Activated B cell treated with CpG ODN at 0.5 μM for 24 hours (primary cell): ENCODE results near the gene SPESP1. TPM values are rescaled to one million over a fixed set of nuclear protein-coding genes. Genes with fewer than 3 reads are reported as not detected.

Experiments
- ATAC-seq: fragments of 200-7000 bp; cut with Tn5 transposase; one replicate; pipeline ENCODE4 v1.10.0; 2021; ENCODE audit warnings: low read depth, mild to moderate bottlenecking, moderate library complexity
- CTCF ChIA-PET: fragments of 350-600 bp; sonication (Branson Sonifier 250); formaldehyde crosslinking; loops from one replicate; lab custom pipeline; 2021; ENCODE audit warnings: antibody characterized with exemption; lab: Charles Lee
- POLR2A ChIA-PET: fragments of 350-600 bp; sonication (Branson Sonifier 250); formaldehyde crosslinking; loops from one replicate; lab custom pipeline; 2021; ENCODE audit warnings: antibody characterized with exemption; lab: Charles Lee
- DNase-seq: peaks from one replicate; pipeline ENCODE4 v3.0.0; 2022
- H3K27ac Mint-ChIP-seq: one replicate; pipeline ENCODE4 v1.8.0; 2020; ENCODE audit warnings: mixed read lengths
- H3K27me3 Mint-ChIP-seq: one replicate; pipeline ENCODE4 v1.8.0; 2021; ENCODE audit warnings: mixed read lengths
- H3K36me3 Mint-ChIP-seq: one replicate; pipeline ENCODE4 v1.8.0; 2021; ENCODE audit warnings: low read depth, mixed read lengths
- H3K4me1 Mint-ChIP-seq: one replicate; pipeline ENCODE4 v1.8.0; 2021; ENCODE audit warnings: mixed read lengths
- H3K4me3 Mint-ChIP-seq: one replicate; pipeline ENCODE4 v1.8.0; 2020; ENCODE audit warnings: mild to moderate bottlenecking, mixed read lengths
- H3K9me3 Mint-ChIP-seq: one replicate; pipeline ENCODE4 v1.8.0; 2020; ENCODE audit warnings: mixed read lengths
- intact Hi-C: fragments of 100-400 bp; cut with micrococcal nuclease; formaldehyde crosslinking; loops from one replicate; pipeline ENCODE4 v1.15.1; 2024
- total RNA-seq: library from RNA; stranded (reverse); gene quantifications from 2 replicates; pipeline ENCODE4 v1.2.3, GENCODE V29; 2022
- TF ChIP-seq, protein P1 (sequence below): fragments of 200-600 bp; IDR thresholded peaks from one replicate; pipeline ENCODE4 v1.8.0; 2022; ENCODE audit warnings: antibody characterized with exemption, mild to moderate bottlenecking

Gene SPESP1
- total RNA-seq, 1 donor from 2014 or later: 0.78 TPM

- TF ChIP-seq, protein P1, sequence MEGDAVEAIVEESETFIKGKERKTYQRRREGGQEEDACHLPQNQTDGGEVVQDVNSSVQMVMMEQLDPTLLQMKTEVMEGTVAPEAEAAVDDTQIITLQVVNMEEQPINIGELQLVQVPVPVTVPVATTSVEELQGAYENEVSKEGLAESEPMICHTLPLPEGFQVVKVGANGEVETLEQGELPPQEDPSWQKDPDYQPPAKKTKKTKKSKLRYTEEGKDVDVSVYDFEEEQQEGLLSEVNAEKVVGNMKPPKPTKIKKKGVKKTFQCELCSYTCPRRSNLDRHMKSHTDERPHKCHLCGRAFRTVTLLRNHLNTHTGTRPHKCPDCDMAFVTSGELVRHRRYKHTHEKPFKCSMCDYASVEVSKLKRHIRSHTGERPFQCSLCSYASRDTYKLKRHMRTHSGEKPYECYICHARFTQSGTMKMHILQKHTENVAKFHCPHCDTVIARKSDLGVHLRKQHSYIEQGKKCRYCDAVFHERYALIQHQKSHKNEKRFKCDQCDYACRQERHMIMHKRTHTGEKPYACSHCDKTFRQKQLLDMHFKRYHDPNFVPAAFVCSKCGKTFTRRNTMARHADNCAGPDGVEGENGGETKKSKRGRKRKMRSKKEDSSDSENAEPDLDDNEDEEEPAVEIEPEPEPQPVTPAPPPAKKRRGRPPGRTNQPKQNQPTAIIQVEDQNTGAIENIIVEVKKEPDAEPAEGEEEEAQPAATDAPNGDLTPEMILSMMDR: no peak
Observed at GRCh38 chr15:68985361-68985891, 55.1 kb downstream of the SPESP1 start.

DNA sequence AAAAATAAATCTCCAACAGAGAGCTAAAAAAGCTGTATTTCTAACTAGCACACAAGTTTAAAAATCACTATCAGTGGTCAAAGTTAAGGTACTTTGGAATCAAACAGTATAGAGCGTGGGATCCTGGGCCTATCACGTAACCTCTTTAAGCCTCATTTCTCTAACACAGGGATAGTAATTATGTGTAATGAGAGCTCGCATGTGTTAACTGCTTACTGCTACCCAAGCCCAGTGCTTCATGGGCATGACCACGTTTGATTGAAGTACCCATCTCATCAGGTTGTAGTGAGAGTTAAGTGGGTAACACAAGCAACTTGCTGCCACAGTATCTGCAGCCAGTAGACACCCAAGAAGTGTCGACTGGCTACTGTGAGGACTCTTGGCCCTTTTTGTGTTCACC is 56.0 kb downstream of the SPESP1 start:
- no peaks in the 10 kb centered on the region for H3K9me3 Mint-ChIP-seq
- no peak overlapping the region for H3K4me3 Mint-ChIP-seq
- TF ChIP-seq, protein P1: no peak
- H3K27ac Mint-ChIP-seq: no peak overlapping the region
- intact Hi-C loops: no loop called here
- DNase-seq: no peak
- peaks cover 14% of the 10 kb centered on the region for H3K27me3 Mint-ChIP-seq
- H3K36me3 Mint-ChIP-seq: no peaks in the 10 kb centered on the region
- ATAC-seq: no peak
- H3K4me1 Mint-ChIP-seq: no peaks in the 10 kb centered on the region
- ChIA-PET CTCF (no interaction called here), POLR2A (no interaction called here)

More at GRCh38 chr15:68985361-68985891, 55.1 kb downstream of the SPESP1 start:
- Mint-ChIP-seq H3K4me3 (no peak overlapping the region), H3K9me3 (no peaks in the 10 kb centered on the region), H3K27me3 (peaks cover 14% of the 10 kb centered on the region), H3K27ac (no peak overlapping the region), H3K36me3 (no peaks in the 10 kb centered on the region), H3K4me1 (no peaks in the 10 kb centered on the region)
- POLR2A ChIA-PET: no interaction called here
- CTCF ChIA-PET: no interaction called here
- no peak for ATAC-seq
- intact Hi-C loops: no loop called here
- DNase-seq: no peak

DNA sequence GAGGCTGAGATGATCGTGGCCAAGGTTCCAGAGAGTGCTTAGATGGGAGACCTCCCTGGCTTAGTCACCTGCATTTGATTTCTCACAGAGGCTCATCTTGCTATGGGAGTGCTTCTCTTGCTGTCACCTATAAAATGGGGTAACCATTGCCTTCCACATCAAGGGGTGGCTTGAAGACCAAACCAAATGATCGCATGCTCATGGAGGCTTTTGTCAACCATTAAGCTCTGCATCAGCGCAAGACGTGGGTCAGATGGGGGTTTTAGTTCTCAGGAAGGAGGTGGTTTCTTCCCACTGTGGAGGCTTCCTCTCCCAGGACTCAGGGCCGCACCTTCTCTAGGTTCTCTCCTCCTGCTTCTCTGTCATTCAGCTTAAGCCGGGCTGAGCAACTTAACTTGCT is 56.8 kb downstream of the SPESP1 start:
- no peak overlapping the region for H3K27ac Mint-ChIP-seq
- H3K9me3 Mint-ChIP-seq: no peaks in the 10 kb centered on the region
- ChIA-PET CTCF (no interaction called here), POLR2A (no interaction called here)
- intact Hi-C loops: no loop called here
- TF ChIP-seq, protein P1: no peak
- ATAC-seq (no peak), DNase-seq (no peak)
- H3K36me3 Mint-ChIP-seq: no peaks in the 10 kb centered on the region
- peaks cover 13% of the 10 kb centered on the region for H3K27me3 Mint-ChIP-seq
- no peaks in the 10 kb centered on the region for H3K4me1 Mint-ChIP-seq
- H3K4me3 Mint-ChIP-seq: no peak overlapping the region

DNA sequence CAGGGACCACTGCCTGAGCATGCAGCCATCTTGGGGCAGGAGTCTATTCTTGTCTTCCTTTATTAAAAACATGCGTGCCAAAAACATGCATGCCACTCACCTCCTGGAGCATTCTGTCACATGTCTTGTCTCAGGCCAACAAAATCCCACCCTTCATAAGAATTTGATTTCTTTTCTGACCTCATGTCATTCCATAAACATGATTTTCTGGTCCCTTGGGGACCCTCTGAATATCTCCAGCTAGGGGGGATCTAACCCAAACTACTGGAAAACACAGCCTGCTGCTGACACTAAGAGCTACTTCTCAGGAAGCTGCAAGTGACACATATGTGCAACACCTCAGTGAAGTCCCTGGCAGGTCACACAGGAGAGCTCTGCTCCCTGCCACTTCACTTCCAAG is 57.4 kb downstream of the SPESP1 start:
- Mint-ChIP-seq H3K27me3 (peaks cover 13% of the 10 kb centered on the region), H3K4me3 (no peak overlapping the region), H3K4me1 (no peaks in the 10 kb centered on the region), H3K27ac (no peak overlapping the region), H3K9me3 (no peaks in the 10 kb centered on the region), H3K36me3 (no peaks in the 10 kb centered on the region)
- no peak for ATAC-seq
- intact Hi-C loops: no loop called here
- POLR2A ChIA-PET: no interaction called here
- CTCF ChIA-PET: no interaction called here
- no peak for DNase-seq
- TF ChIP-seq, protein P1: no peak

GRCh38 chr15:68989541-68990230 is 59.4 kb downstream of the SPESP1 start:
- Mint-ChIP-seq H3K4me3 (no peak overlapping the region), H3K9me3 (no peaks in the 10 kb centered on the region), H3K36me3 (no peaks in the 10 kb centered on the region), H3K27me3 (peaks cover 13% of the 10 kb centered on the region), H3K27ac (no peak overlapping the region), H3K4me1 (no peaks in the 10 kb centered on the region)
- intact Hi-C loops: no loop called here
- no peak for ATAC-seq
- DNase-seq: no peak
- CTCF ChIA-PET: no interaction called here
- TF ChIP-seq, protein P1: no peak
- POLR2A ChIA-PET: no interaction called here
